Measurements from ENCODE around the gene SEC16A. TPM values are rescaled to one million over a fixed set of nuclear protein-coding genes. Genes with fewer than 3 reads are reported as not detected.

SEC16A gene
- total and polyA plus RNA-seq, 2 donors from 2014 or later: 37.0 to 67.1 TPM

DNA sequence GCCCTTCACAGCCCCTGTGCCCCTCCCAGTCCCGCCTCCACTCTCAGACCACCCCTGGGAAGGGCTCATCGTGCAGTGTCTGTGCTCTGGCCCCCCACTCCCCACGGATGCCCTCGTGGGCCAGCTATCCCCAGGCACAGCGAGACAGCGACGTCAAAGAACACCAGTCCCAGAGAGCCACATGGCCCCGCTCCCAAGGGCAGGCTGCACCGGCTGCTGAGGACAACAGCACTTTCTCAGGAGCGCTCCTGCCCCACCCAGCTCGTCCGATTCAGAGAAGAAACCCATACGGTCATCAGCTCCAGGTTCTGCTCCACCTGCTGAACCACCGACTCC is 78.1 kb downstream of the SEC16A start:
- Histone ChIP-seq H3K36me3 (ENCODE audit: control insufficient read depth in 2 of 3, insufficient read depth in 3 of 3, low read length in 3 of 3) (peaks cover 0 to 10% (median 8%) of the 10 kb centered on the region in 3 donors), H3K27ac (ENCODE audit: low read depth in 2 of 2, low read length in 2 of 2) (no peak overlapping the region), H3K9ac (ENCODE audit: low read length in 3 of 3) (no peak overlapping the region), H3K4me1 (ENCODE audit: control insufficient read depth in 2 of 3, insufficient read depth in 2 of 3, low read depth in 1 of 3, low read length in 3 of 3) (peaks cover 0 to 9% (median 0%) of the 10 kb centered on the region in 3 donors), H3K9me3 (ENCODE audit: control insufficient read depth in 2 of 3, insufficient read depth in 1 of 3, low read length in 3 of 3) (no peaks in the 10 kb centered on the region), H3K4me3 (ENCODE audit: low read length in 3 of 3) (no peak overlapping the region), H3K27me3 (ENCODE audit: control insufficient read depth, insufficient read depth, low read length) (no peaks in the 10 kb centered on the region)
- TF ChIP-seq, protein P1, sequence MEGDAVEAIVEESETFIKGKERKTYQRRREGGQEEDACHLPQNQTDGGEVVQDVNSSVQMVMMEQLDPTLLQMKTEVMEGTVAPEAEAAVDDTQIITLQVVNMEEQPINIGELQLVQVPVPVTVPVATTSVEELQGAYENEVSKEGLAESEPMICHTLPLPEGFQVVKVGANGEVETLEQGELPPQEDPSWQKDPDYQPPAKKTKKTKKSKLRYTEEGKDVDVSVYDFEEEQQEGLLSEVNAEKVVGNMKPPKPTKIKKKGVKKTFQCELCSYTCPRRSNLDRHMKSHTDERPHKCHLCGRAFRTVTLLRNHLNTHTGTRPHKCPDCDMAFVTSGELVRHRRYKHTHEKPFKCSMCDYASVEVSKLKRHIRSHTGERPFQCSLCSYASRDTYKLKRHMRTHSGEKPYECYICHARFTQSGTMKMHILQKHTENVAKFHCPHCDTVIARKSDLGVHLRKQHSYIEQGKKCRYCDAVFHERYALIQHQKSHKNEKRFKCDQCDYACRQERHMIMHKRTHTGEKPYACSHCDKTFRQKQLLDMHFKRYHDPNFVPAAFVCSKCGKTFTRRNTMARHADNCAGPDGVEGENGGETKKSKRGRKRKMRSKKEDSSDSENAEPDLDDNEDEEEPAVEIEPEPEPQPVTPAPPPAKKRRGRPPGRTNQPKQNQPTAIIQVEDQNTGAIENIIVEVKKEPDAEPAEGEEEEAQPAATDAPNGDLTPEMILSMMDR (IDR thresholded peaks at IDR 0.05; ENCODE audit: borderline replicate concordance, extremely low read depth, insufficient read depth): no peak
- FAIRE-seq: no peak
- intact Hi-C loops (cut with DNase I): no loop called here
- no peak for DNase-seq

DNA sequence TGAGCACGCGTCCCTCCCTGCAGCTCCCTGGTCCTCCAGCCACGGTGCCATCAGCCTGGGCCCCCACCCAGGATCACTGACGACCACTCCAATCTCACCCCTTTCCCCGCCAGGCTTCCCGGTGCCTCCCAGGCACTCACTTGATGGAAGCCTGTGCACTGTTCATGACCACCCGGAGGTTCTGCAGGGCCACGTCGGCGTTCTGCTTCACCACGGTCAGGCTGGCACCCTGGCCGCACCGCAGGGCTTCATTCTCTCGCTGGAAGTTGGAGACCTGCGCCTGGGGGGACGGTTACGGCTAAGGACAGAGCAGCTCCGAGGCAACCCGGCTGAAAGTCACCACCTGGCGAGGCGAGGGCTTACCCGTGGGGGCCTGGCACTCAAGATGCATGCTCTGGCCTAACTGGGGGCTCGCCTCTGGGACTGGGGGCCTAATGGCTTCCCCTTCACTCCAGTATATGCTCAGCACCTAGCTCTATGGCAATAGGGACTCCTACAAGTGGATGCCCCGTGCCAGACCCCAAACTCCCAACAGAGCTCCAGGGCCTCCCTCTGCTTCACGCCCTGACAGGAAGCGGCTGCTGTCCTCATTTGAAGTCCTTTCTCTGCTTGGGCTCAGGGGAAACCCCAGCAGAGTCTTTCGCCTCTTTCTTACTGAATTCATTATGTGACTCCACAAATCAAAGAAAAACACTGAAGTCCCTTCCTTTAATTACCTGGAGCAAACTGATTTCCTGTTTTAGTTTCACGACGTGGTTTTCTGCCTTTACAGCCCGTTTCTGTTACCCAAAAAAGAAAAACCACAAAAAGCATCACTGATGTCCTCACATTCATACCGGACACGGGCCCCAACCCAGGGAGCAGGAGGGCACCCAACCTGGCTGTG is 78.7 kb downstream of the SEC16A start:
- FAIRE-seq: no peak
- Histone ChIP-seq H3K36me3 (ENCODE audit: control insufficient read depth in 2 of 3, insufficient read depth in 3 of 3, low read length in 3 of 3) (peaks cover 0 to 10% (median 8%) of the 10 kb centered on the region in 3 donors), H3K9ac (ENCODE audit: low read length in 3 of 3) (no peak overlapping the region), H3K4me1 (ENCODE audit: control insufficient read depth in 2 of 3, insufficient read depth in 2 of 3, low read depth in 1 of 3, low read length in 3 of 3) (peaks cover 0 to 9% (median 0%) of the 10 kb centered on the region in 3 donors), H3K9me3 (ENCODE audit: control insufficient read depth in 2 of 3, insufficient read depth in 1 of 3, low read length in 3 of 3) (no peaks in the 10 kb centered on the region), H3K27ac (ENCODE audit: low read depth in 2 of 2, low read length in 2 of 2) (no peak overlapping the region), H3K27me3 (ENCODE audit: control insufficient read depth, insufficient read depth, low read length) (no peaks in the 10 kb centered on the region), H3K4me3 (ENCODE audit: low read length in 3 of 3) (no peak overlapping the region)
- TF ChIP-seq, protein P1 (IDR thresholded peaks at IDR 0.05; ENCODE audit: borderline replicate concordance, extremely low read depth, insufficient read depth): no peak
- no peak for DNase-seq
- intact Hi-C loops (cut with DNase I): no loop called here

DNA sequence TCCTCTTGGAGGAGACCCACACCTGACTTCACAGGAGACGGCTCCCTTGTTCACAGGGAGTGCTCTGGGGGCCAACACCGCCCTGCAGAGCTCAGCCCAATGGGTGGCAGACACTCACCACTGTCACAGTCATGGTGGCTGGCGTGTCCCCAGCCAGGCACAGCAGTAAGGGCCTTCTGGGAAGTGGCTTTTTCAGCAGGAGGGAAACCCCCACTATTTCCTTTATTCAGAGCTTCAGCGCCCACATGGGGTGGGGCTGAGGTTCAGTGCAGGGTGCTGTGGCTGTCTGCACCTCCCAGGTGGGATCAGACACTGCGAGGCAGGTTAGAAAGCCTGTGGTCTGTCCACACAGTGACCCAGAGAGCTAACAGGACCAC is 79.3 kb downstream of the SEC16A start:
- TF ChIP-seq, protein P1 (IDR thresholded peaks at IDR 0.05; ENCODE audit: borderline replicate concordance, extremely low read depth, insufficient read depth): no peak
- no peak overlapping the region for H3K4me3 ChIP-seq (ENCODE audit: low read length in 3 of 3)
- intact Hi-C loops (cut with DNase I): no loop called here
- H3K4me1 ChIP-seq (ENCODE audit: control insufficient read depth in 2 of 3, insufficient read depth in 2 of 3, low read depth in 1 of 3, low read length in 3 of 3): peaks cover 0 to 14% (median 4%) of the 10 kb centered on the region in 3 donors
- H3K27me3 ChIP-seq (ENCODE audit: control insufficient read depth, insufficient read depth, low read length): no peaks in the 10 kb centered on the region
- FAIRE-seq: no peak
- no peak overlapping the region for H3K9ac ChIP-seq (ENCODE audit: low read length in 3 of 3)
- H3K9me3 ChIP-seq (ENCODE audit: control insufficient read depth in 2 of 3, insufficient read depth in 1 of 3, low read length in 3 of 3): no peaks in the 10 kb centered on the region
- no peak overlapping the region for H3K27ac ChIP-seq (ENCODE audit: low read depth in 2 of 2, low read length in 2 of 2)
- H3K36me3 ChIP-seq (ENCODE audit: control insufficient read depth in 2 of 3, insufficient read depth in 3 of 3, low read length in 3 of 3): peaks cover 0 to 10% (median 8%) of the 10 kb centered on the region in 3 donors
- no peak for DNase-seq
